HepG2 (cell line): ENCODE measurements around the gene HIF1AN. TPM values are rescaled to one million over a fixed set of nuclear protein-coding genes. Genes with fewer than 3 reads are reported as not detected.

ENCODE experiments used
- BCL6 ChIP-seq: IDR thresholded peaks from 2 replicates; pipeline ENCODE4 v1.6.1; 2016; ENCODE audit warnings: missing genetic modification reagents, missing compliant biosample characterization
- CHCHD3 ChIP-seq: sonication (generic); formaldehyde crosslinking; IDR thresholded peaks from 2 replicates; pipeline ENCODE4 v1.8.0; 2022; ENCODE audit warnings: mild to moderate bottlenecking, missing genetic modification reagents, moderate library complexity
- GRHL1 ChIP-seq: sonication (generic); formaldehyde crosslinking; conservative IDR thresholded peaks from 2 replicates; pipeline ENCODE4 v1.8.0; 2022; ENCODE audit warnings: missing genetic modification reagents
- IRF9 ChIP-seq: sonication (generic); formaldehyde crosslinking; IDR thresholded peaks from 2 replicates; pipeline ENCODE4 v1.8.0; 2022; ENCODE audit warnings: missing genetic modification reagents, mild to moderate bottlenecking, borderline replicate concordance
- KAT8 ChIP-seq: IDR thresholded peaks from 2 replicates; pipeline ENCODE4 v1.6.1; 2016; ENCODE audit warnings: missing genetic modification reagents, missing compliant biosample characterization
- NFRKB ChIP-seq: fragments of 450-650 bp; IDR thresholded peaks from 2 replicates; pipeline ENCODE4 v1.6.1; 2017
- NR2C2 ChIP-seq: sonication (generic); formaldehyde crosslinking; IDR thresholded peaks from 2 replicates; pipeline ENCODE4 v1.4.0; 2020; ENCODE audit warnings: missing genetic modification reagents, mild to moderate bottlenecking, moderate library complexity, borderline replicate concordance
- PITX1 ChIP-seq: sonication (generic); formaldehyde crosslinking; IDR thresholded peaks from 2 replicates; pipeline ENCODE4 v1.5.1; 2020; ENCODE audit warnings: mild to moderate bottlenecking, missing genetic modification reagents
- POGK ChIP-seq: sonication (generic); formaldehyde crosslinking; conservative IDR thresholded peaks from 2 replicates; pipeline ENCODE4 v1.8.0; 2022; ENCODE audit warnings: mild to moderate bottlenecking, moderate library complexity, missing genetic modification reagents
- PRMT3 ChIP-seq: sonication (generic); formaldehyde crosslinking; IDR thresholded peaks from 2 replicates; pipeline ENCODE4 v1.8.1; 2022; ENCODE audit warnings: low read depth, mild to moderate bottlenecking, moderate library complexity, missing genetic modification reagents, borderline replicate concordance
- PTBP1 ChIP-seq: fragments of 200-400 bp; formaldehyde crosslinking; IDR thresholded peaks from 2 replicates; pipeline ENCODE4 v1.6.1; 2018; ENCODE audit warnings: low read length, low read depth; ENCODE audit not compliant: poor library complexity, severe bottlenecking
- RORA ChIP-seq: sonication (generic); formaldehyde crosslinking; IDR thresholded peaks from 2 replicates; pipeline ENCODE4 v1.5.0; 2020; ENCODE audit warnings: mild to moderate bottlenecking, missing genetic modification reagents, moderate library complexity
- SIX4 ChIP-seq: sonication (generic); formaldehyde crosslinking; IDR thresholded peaks from 2 replicates; pipeline ENCODE4 v1.4.0; 2020; ENCODE audit warnings: missing genetic modification reagents
- SKI ChIP-seq: fragments of 450-650 bp; IDR thresholded peaks from one replicate; pipeline ENCODE4 v1.6.1; 2018; ENCODE audit warnings: mild to moderate bottlenecking; ENCODE audit not compliant: partially characterized antibody
- TBP ChIP-seq: sonication (generic); formaldehyde crosslinking; IDR thresholded peaks from 2 replicates; pipeline ENCODE4 v1.5.0; 2020; ENCODE audit warnings: missing genetic modification reagents
- TFAP4 ChIP-seq: sonication (generic); IDR thresholded peaks from 2 replicates; pipeline ENCODE4 v1.6.1; 2016; ENCODE audit warnings: low read depth, borderline replicate concordance
- YEATS4 ChIP-seq: sonication (generic); formaldehyde crosslinking; IDR thresholded peaks from 2 replicates; pipeline ENCODE4 v1.4.0; 2020; ENCODE audit warnings: missing genetic modification reagents, borderline replicate concordance
- ZBTB20 ChIP-seq: sonication (generic); formaldehyde crosslinking; IDR thresholded peaks from 2 replicates; pipeline ENCODE4 v1.8.1; 2023; ENCODE audit warnings: missing genetic modification reagents, low read depth, mild to moderate bottlenecking, borderline replicate concordance
- ZFP36 ChIP-seq: fragments of 150-350 bp; IDR thresholded peaks from 2 replicates; pipeline ENCODE4 v1.6.1; 2018; ENCODE audit warnings: borderline replicate concordance, low read length, low read depth; ENCODE audit not compliant: partially characterized antibody
- ZFX ChIP-seq: sonication (generic); formaldehyde crosslinking; IDR thresholded peaks from 2 replicates; pipeline ENCODE4 v1.4.0; 2020; ENCODE audit warnings: mild to moderate bottlenecking, low read depth, missing genetic modification reagents, moderate library complexity
- ZNF264 ChIP-seq: sonication (generic); formaldehyde crosslinking; IDR thresholded peaks from 2 replicates; pipeline ENCODE4 v1.4.0; 2020; ENCODE audit warnings: missing genetic modification reagents
- ZNF296 ChIP-seq: sonication (generic); formaldehyde crosslinking; conservative IDR thresholded peaks from 2 replicates; pipeline ENCODE4 v1.5.0; 2020; ENCODE audit warnings: mild to moderate bottlenecking, missing genetic modification reagents
- ZNF512 ChIP-seq: sonication (generic); formaldehyde crosslinking; IDR thresholded peaks from 2 replicates; pipeline ENCODE4 v1.4.0; 2020; ENCODE audit warnings: mild to moderate bottlenecking, missing genetic modification reagents
- polyA plus RNA-seq, 8 experiments: library from polyadenylated mRNA; depleted of rRNA in 3 of 8; stranded (reverse) in 7 of 8; unstranded in 1 of 8; fragments of >200 nt; fragmentation: Illumina TruSeq in 4 of 8; extraction: Trizol in 4 of 8; gene quantifications; 2 replicates each; pipeline versions ENCODE4 v1.2.1 to v1.2.3, GENCODE V29; 2011 to 2016; ENCODE audit warnings: low read depth in 4 of 8, missing spikeins in 1 of 8, mixed read lengths in 1 of 8; ENCODE audit not compliant: insufficient read depth in 1 of 8
- total RNA-seq, 5 experiments: library from RNA; depleted of rRNA; stranded (reverse); fragments of >200 nt; fragmentation: Illumina TruSeq; extraction: Trizol; gene quantifications; 2 replicates each; pipeline ENCODE4 v1.2.3, GENCODE V29; 2016; ENCODE audit warnings: low read depth in 1 of 5

Gene HIF1AN
- total and polyA plus RNA-seq, 2 of the 13 experiments (the other 11 are each of a cell fraction or from before 2014, with no cell fraction given) = 8.6 to 10.7 TPM

- TF ChIP-seq PITX1 = peak; percentile 61; the same call in 1 of the 2 replicates
- TF ChIP-seq PTBP1 = peak; percentile 29
- TF ChIP-seq ZNF264 (CRISPR knock-in tag) = no peak
- no peak for TF ChIP-seq NFRKB
- TF ChIP-seq IRF9 = peak; percentile 20; the same call in 1 of the 2 replicates
- TF ChIP-seq ZNF296 (CRISPR knock-in tag) = no peak
- no peak for TF ChIP-seq TBP (CRISPR knock-in tag)
- TF ChIP-seq NR2C2 (CRISPR knock-in tag) = no peak
- no peak for TF ChIP-seq ZNF512 (CRISPR knock-in tag)
- no peak; the same call in 1 of the 2 replicates for TF ChIP-seq POGK (CRISPR knock-in tag)
- no peak for TF ChIP-seq TFAP4
- no peak for TF ChIP-seq SIX4 (CRISPR knock-in tag)
- peak; percentile 77 for TF ChIP-seq KAT8 (CRISPR knock-in tag)
- no peak for TF ChIP-seq PRMT3 (CRISPR knock-in tag)
- peak; percentile 65; the same call in 1 of the 2 replicates for TF ChIP-seq ZBTB20 (CRISPR knock-in tag)
- no peak for TF ChIP-seq RORA (CRISPR knock-in tag)
- TF ChIP-seq SKI = no peak
- no peak for TF ChIP-seq CHCHD3 (CRISPR knock-in tag)
- TF ChIP-seq BCL6 = no peak
- TF ChIP-seq ZFP36 = no peak
- no peak for TF ChIP-seq GRHL1 (CRISPR knock-in tag)
- peak; percentile 83 for TF ChIP-seq ZFX (CRISPR knock-in tag)
- TF ChIP-seq YEATS4 (CRISPR knock-in tag) = peak; percentile 63; the same call in 1 of the 2 replicates
Observed at GRCh38 chr10:100529475-100530298, 6.1 kb upstream of the HIF1AN start, which contains the start of gene NDUFB8 (continued).
